T-helper 2 cell treated with Interferon-gamma antibody and Interleukin-4, amounts not matched to agents 100 ng/mL and 5 ng/mL, for 36 hours (primary cell): Measurements from ENCODE around the gene IER5L. TPM values are rescaled to one million over a fixed set of nuclear protein-coding genes. Genes with fewer than 3 reads are reported as not detected.
"Not testable (repeated sequence)": the region's sequence is repeated elsewhere in the genome, so short reads cannot be mapped to it uniquely, and the experiment has no call there.

Experiments used
- intact Hi-C: fragments of 100-400 bp; cut with micrococcal nuclease; formaldehyde crosslinking; loops from one replicate; pipeline ENCODE4 v1.15.1; 2023
- total RNA-seq: library from RNA; stranded (reverse); gene quantifications from 2 replicates; pipeline ENCODE4 v1.2.3, GENCODE V29; 2022

IER5L gene
- total RNA-seq, 1 donor from 2014 or later = 4.5 TPM

DNA sequence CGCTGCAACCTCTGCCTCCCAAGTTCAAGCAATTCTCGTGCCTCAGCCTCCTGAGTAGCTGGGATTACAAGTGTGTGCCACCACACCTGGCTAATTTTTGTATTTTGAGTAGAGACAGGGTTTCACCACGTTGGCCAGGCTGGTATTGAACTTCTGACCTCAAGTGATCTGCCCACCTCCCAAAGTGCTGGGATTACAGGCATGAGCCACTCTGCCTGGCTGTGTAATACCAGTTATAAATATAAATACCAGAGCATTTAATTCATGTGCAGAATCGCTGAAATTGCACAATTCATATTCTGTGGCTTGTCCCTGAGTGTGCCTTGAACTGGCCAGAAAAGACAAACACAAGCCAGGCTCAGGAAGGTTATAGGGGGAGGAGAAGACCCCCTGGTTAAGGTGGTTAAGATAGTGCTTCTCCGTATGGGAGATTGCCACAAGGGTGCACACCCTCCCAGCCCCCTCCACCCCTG lies 14.8 kb downstream of the IER5L start:
- intact Hi-C loops = not testable (repeated sequence)

DNA sequence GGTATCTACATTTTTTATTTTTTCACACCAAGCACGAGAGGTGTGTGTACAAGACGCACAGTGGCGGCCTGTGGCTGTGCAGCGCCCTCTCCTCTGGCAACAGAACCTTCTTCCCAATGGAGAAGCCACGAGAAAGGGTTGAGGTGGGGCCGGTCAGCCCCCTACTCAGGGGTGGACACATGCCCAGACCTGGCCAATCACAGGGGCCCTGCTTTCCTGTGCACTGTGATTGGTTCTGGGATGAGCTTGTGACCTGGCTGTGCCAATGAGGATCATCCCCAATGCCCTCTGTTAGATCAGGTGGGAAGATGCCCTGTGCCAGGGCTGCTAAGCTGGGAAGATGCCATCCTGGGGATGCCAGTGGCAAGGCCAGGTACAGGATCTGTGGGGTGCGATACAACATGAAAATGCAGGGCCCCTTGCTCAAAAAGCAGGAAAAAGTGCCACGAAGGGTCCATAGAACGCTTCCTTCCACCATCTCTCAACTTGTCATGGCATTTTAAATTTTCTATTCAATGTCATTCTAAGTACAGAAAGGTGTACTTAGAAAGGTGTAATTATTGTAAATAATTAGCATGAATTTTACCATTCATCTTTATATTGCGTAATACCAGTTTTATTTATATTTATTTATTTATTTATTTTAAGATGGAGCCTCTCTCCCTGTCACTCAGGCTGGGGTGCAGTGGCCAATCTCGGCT lies 15.4 kb downstream of the IER5L start:
- intact Hi-C loops = no loop called here

DNA sequence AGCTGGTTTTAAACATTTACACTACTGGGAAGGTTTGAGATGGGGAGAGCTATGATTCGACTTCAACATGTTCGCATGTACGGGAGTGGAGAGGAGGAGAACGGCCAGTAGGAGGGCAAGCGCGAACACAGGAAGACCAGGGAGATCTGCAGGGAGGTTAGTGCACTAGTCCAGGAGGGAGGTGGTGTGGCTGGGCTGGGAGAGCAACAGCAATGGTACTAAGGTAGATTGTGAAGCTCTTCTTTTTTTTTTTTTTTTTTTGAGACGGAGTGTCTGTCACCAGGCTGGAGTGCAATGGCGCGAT lies 16.6 kb downstream of the IER5L start:
- intact Hi-C loops = no loop called here

DNA sequence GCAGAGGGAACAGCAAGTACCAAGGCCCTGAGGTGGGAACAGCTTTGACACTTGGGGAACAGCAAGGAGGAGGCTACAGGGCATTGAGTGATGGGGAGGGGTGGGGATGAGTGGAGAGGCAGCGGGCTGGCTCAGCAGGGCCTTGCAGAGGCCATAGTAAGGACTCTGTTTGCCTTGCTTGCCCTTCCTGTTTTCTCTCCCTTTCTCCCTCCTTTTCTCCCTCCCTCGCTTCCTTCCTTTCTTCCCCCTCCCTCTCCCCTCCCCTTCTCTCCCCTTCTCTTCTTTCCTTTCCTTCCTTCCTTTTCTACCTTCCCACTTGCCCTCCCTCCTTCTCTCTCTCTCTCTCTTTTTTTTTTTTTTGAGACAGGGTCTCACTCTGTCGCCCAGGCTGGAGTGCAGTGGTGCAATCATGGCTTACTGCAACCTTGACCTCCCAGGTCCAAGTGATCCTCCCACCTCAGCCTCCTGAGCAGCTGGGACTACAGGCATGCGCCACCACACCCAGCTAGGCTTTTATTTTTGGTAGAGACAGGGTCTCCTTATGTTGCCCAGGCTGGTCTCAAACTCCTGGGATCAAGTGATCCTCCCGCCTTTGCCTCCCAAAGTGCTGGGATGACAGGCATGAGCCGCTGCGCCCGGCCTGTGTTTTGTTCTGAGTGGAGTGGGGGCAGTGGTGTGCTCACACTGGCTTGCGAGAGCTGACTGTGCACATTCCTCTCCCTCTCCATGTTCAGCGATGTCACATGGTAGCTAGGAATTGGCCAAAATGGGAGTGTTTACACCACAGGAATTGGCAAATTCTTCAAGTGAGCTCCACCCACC lies 17.1 kb downstream of the IER5L start:
- intact Hi-C loops = no loop called here

DNA sequence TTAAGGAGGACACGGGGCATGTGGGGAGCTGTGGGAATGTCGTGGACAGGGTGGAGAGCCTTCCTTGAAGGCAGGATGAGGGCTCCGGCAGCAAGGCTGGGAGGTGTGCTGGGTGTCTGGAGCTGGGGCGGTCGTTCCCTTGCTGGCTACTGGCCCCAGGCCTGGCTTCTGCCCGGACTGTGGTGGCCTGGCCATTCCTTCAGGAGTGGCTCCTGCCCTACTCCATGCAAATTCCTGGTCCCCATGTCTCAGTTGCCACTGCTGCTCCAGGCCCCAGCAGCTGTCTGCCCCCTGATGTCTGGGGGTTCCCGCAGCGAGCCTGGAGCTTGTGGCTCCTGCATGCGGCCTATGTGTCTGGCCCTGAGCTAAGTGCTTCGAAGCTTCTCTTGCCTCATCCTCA lies 21.9 kb downstream of the IER5L start:
- intact Hi-C loops = no loop called here

DNA sequence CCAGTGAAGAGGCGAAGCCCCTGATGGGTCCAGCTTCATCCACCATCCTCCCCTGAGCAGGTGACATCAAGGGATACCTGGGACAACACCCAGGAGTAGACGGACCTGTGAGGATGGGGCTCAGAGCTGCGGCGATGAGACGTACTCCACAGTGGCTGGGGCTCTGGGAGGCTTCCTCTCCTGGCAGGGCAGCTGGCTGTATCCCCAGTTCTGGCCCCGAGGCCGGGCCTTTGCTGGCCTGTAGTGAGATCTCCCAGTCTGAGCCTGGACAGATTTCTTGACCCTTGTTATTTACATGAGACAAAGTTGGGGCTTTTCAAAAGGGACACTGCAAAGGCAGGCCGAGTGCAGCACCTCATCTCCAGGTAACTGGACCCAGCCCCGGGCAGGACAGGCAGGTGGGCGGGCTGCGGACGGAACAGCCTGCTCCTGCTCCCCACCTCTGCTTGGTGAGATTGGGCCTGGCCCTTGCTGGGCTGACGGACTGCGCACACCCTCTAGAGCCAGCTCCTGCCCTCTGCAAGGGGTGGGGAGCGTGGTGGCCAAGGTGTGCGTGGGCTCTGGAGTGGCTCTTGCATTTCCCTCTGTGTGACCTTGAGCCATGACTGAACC lies 23.1 kb downstream of the IER5L start:
- intact Hi-C loops = no loop called here

DNA sequence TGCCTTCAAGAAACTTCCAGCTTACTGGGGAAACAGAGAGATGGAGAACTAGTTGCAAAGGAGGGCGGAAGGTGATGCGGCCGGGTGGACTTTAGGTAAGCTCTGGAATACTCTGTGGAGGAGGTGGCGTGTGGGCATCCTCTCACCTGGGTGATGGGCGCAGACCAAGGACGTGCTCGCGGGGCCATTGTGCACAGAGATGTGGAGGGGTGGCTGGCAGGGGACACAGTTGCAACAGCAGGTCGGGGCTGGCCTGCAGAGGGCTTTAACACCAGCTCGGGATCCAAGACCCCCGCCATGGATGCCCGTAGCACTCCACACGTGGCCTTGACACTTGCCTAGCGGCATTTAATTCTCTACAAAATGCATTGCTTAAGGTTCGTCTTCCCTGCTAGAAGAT lies 26.6 kb downstream of the IER5L start:
- intact Hi-C loops = no loop called here

DNA sequence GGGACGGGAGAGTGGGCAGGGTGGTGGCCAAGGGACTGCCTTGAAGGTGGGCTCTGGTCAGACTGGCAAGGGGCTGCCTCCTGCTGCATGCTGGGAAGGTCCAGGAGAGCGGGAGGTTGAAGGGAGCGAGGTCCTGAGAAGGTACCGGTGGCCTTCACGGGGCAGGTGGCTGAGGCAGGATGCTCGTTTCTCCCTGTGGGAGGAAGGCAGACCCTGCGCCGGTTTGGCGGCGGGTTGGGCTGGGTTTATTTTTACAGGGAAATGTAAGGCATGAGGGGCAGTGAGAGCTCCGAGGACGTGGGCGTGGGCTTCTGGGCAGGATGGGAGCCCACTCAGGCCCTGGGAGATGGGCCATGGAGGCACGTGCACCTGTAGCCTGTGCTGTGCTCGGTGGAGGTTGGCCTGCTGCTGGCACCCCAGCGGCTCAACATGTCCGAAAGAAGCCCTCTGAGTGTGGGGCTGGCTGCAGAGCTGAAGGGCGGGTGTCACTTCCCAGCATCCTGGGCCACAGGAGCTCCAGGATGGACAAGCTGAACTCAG lies 27.3 kb downstream of the IER5L start:
- intact Hi-C loops = no loop called here

DNA sequence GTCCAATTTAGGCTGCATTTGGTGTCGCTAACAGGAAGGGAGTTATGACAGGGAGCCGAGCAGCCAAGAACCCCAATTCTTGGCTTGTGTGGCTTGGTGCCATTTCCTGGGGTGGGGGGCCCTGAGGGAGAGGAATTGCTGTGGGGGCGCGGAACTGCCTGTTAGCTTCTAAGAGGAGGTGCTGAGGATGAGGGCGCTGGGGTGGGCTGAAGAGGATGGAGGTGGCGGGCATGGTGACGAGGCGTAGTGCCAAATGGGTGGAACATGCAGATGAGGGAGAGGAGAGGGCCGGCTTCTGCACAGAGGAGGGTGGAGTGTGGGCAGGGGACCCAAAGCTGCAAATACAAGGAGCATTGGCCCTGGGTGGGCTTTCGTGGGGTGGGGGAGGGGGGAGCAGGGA lies 27.9 kb downstream of the IER5L start:
- intact Hi-C loops = no loop called here

DNA sequence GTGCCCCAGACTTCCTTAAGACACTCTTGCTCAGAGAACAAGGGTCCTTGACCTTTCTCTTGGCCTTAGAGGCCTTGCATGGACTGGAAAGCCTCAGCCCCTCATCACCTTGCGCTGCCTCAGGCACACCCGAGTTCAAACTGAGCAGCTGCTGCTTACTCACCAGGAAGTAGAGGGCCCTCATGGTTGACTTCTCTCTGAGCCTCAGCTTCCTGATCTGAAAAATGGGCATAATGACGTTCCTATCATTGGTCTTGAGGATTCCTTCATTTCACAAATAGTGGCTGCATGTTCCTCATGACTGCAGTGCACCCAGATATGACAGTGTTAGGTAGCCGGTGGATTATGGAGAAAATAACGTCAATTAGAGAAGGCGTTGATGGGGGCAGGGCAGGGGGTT lies 28.6 kb downstream of the IER5L start:
- intact Hi-C loops = no loop called here

DNA sequence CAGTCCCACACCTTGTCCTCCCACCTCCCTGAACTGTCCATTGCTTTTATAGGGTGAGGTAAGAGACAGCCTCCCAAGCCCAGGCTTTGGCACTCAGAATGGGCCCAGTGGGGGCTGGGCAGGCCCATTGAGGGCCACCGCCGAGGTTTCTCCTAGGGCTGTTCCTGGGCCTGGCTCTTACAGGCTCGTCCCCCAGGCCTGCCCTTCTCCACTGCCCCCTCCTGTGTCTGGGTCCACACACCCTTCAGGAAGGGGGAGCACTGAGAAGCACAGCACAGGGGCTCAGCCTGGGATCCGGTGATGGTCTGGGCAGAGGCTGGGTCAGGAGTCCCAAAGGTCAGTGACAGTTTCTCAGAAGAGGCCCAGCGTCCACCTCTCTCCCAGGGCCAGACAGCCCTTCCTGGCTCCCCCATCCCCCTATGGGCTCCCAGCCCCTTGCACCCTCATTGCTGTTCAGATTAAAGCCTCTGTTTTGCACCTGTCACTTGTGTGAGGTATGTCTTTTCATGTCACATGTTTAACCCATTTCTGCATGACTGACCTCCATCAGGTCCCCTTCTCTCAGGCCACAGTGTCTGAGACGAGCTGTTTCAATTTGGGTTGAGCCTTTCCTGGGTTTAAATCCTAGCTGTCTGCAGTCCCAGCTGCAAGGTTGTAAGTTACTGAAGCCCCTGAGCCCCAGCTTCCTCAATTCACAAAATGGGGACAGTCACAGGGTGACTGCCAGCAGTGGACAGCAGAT lies 29.4 kb downstream of the IER5L start:
- intact Hi-C loops = no loop called here

DNA sequence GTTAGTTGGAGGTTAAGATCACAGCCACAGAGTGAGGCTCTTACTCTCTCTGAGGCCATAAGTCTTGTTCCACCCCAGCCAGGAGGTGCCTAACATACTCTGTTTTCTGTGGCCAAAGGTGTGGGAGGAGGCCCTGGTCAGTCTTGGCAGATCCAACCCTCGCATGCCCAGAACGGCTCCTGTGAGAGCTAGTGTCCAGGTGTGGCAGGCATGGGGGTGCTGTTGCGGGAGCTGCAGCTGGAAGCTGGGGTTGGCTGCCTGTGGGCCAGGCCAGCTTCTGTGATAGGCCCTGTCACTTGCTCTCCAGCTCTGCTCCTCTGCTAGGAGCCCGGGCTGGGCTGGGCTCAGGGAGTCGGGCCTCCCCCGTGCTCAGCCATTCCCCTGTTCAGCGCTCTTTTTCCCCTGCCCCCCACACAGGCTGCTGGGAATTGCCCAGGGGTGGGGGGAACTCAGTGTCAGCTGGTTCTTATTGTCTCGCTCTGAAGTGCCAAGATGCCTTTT lies 31.6 kb downstream of the IER5L start:
- intact Hi-C loops = no loop called here

DNA sequence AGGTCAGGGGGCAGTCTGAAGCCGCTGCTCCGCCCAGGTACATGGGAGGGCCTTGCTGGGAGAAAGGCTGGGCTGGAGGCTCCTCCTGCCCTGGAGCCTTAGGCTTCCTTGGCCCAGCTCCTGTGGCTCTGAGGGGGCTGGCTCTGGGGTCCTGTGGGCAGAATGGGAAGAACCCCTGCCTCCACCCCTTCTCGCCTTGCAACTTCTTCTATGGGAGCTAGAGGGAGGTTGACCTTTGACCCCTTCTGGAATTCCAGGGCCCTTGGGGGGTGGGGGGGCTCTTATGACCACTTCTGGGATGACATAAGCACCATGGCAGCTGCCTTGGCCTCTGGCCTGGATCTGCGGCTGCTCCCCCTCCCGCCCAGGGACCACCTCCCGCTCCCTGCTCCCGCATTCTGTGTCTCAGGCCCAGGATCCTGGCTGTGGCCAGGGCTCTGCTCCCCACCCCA lies 32.2 kb downstream of the IER5L start:
- intact Hi-C loops = no loop called here

DNA sequence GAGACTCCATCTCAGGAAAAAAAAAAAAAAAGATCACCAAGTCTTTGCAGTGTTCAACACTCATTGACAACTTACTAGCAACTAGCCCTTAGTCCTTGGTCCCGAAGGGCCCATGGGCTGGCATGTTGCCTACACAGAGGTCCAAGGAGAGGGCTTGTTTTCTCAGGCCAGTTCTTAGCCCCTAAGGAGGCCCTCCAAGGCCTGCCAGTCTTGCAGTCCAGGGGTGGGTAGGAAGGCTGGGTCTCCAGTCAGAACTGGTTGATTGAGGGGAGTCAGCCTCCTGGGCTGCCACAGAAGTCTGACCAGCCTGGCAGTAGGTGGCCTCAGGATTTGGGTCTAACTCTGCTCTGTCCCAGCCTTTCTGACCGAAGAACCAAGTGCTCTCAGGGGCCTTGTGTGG lies 32.7 kb downstream of the IER5L start:
- intact Hi-C loops = no loop called here

DNA sequence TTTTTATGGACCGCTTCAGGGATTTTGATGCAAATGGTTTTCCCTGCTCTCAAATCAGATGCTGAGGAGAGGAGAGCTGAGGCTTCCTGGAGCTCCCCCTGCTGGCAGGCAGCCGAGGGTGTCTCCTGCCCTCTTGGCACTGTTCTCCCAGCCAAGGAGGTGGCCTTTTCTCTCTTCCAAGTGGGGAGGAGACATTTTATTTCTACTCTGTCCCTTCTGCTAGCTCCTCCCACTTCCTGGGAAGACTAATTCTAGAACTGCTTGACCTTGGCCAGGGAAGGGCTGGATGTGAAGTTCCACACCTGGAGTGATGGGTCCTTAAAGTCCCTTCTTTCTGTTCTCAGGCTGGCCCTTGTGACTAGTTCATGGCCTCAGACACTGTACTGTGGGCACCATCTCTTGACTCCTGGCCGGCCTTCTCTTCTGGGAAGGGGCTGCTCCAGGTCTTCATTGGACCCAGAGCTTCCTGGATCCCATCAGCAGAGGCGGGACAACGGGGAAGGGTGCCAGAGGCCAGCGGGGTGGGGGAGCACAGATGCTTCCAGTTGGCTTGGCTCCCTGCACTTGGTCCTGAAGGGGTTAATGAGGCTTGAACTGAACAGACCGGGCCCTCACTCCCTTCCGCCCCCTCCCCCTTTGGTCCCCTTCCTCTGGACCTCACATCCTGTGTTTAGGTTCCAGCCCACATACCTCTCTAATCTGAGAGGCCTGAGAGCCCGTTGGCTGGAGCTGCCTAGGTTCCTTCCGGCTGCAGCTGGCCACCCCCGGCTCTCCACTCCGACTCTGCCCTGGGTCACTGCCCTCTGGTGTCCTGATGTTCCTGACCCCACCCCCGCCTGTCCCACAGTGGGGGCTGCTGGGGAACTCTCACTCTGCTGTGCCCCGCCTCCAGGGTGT lies 34.8 kb downstream of the IER5L start:
- intact Hi-C loops = no loop called here

DNA sequence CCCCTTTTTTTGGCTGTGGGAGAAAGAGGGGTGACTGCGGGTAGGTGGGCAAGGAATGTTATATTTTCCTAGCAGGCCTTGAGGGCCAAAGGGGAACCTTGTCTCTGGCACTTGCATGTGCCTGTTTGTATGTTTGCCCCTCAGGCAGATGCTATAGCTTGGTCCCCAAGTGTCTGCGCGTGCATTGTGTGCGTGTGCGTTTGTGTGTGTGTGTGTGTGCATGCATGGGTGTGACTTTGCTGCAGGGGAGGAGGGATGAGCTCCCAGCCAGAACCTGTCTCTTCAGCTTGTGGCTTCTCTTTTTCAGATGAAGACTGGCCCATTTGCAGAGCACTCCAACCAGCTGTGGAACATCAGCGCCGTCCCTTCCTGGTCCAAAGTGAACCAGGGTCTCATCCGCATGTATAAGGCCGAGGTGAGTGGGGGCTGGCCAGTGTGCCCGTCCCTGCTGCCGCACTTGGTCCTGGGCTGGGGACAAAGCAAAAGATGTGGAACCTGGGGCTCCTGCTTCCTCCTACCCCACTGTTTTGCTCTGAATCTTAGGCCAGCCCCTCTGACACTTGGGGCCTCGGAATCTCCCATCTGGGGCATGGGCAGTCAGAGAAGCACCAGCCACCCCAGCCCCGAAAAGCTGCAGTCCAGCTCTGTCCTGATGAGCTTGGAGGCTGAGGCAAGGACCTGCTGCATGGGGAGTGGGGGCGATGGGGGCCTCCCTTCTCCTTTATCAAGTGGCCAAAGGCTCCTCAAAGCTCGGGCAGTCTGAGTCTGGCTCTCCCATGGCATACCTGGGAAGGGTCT lies 35.7 kb downstream of the IER5L start:
- intact Hi-C loops = no loop called here

DNA sequence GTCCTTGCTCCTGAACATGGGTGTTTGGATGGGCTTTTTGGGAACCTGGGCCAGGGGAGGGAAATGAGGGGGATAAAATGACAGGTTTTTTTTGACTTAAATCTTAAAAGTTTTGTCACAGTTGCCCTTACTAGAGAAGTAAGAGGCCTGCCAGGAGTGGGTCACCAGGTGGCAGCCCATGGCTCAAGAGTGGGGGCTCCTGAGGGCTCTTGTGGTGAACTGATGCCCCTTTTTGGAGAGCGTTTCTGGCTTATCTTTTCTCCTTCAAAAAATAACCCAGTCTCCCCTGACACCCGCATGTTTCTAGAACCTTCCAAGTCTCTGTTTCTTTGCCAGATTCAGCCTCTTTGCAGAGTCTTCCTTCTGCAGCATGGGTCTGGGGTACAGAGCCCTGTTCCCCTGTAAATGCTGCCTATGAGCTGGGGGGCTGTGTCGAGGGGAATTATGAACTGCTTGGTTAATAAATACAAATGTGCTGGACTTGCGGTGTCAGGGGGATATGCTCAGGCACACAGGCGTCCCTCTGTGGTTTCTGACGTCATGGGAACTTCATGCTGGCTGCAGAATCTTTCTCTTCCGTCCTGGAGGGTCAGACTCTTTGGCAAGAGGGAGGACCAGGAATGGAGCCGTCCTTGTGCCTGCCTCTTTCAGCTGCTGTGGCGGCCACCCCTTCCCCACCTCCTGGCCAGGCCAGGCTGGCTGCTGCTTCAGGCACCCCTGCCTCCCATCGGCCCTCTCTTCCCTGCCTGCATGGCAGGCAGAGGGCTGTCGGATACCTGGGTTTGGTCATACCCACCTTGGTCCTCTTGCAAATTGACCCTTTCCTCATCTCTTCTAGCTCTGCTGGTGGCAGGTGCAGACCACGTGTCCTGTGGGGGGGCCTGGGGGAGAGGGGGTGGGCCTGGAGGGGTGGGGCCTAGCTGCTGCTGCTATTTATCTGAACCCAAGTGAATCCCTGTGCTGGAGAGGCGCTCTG lies 36.7 kb downstream of the IER5L start:
- intact Hi-C loops = loop anchor here (2.0 kb wide), 1 partner anchor 347 kb away; no protein-coding TSS in a partner anchor
